Measurements from ENCODE around the gene MAP2K2. TPM values are rescaled to one million over a fixed set of nuclear protein-coding genes. Genes with fewer than 3 reads are reported as not detected.

Gene MAP2K2
- 181 and 214 TPM in 2 replicates for total RNA-seq

DNA sequence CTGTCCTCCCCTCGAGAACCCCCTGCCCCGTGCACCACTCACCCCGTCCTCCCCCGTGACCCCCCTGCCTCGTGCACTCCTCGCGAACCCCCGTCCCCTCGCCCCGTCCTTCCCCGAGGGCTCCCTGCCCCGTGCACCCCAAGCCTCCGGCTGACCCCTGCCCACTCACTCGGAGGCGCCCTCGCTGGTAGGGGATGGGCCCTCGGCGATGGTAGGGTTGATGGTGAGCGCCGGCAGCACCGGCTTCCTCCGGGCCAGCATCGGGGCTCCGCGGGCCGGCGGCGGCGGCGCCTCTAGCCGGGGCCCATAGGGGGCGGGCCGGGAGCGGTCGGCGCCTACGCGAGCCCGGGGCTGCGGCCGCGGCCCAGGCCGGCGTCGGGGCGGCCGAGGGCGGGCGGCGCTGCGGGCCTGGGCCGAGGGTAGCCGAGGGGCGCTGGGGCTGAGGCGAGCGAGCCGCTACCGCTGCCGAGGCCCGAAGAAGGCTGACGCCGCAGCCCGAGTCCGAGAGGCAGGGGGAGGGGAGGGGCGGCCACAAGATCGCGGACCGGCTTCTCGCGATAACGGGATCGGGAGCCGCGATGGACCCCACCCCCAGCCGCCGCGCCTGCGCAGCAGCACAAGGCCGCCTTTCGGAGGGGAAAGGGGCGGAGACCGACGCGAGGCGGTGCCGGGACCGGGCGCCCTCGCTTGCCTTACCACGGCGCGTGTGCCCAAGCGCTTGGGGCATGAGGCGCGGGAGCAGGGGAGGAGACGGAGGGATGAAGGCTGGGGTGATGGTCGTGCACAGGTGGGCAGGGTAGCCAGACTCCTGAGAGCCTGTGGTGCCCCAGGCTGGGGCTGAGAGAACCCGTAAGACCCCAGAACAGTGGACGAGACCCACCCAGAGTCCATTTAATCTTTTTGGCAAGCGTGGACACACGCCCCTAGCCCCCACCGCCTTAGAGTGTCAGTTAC lies at the start of gene MAP2K2:
Gene MAP2K2 (minus strand): TSS at position 508 of the 954 bp plus-strand sequence. CDS start 247 bp downstream, at position 261.

GRCh38 chr19:4066682-4067395 lies 57.1 kb downstream of the MAP2K2 start, which contains the start of gene ZBTB7A:
TSS of gene ZBTB7A (minus strand) at chr19:4066899. CDS start at chr19:4055232, 11,667 bp downstream.

Other genes with a start within 250 kb of the MAP2K2 start
- gene ATCAY, start 243.4 kb downstream of the MAP2K2 start, total RNA-seq, result 0.58 and 1.2 TPM in 2 replicates
- not detected in 2 replicates for gene NMRK2, start 191.1 kb downstream of the MAP2K2 start, total RNA-seq
- 108 and 111 TPM in 2 replicates for gene DAPK3, start 153.0 kb downstream of the MAP2K2 start, total RNA-seq
- gene EEF2, start 138.7 kb downstream of the MAP2K2 start, total RNA-seq, result 3,099 and 3,249 TPM in 2 replicates
- 24.8 and 26.5 TPM in 2 replicates for gene PIAS4, start 116.4 kb downstream of the MAP2K2 start, total RNA-seq
- 30.6 and 31.0 TPM in 2 replicates for gene ZBTB7A, start 57.2 kb downstream of the MAP2K2 start, total RNA-seq
- not detected in 2 replicates for gene CREB3L3, start 29.5 kb upstream of the MAP2K2 start, total RNA-seq
- 25.3 and 38.1 TPM in 2 replicates for gene SIRT6, start 58.4 kb upstream of the MAP2K2 start, total RNA-seq
- 0.18 and 0.58 TPM in 2 replicates for gene ANKRD24, start 58.6 kb upstream of the MAP2K2 start, total RNA-seq
- 0.35 TPM in 1 of 2 replicates, not detected in the other for gene EBI3, start 105.4 kb upstream of the MAP2K2 start, total RNA-seq
- 15.6 and 17.2 TPM in 2 replicates for gene YJU2, start 123.0 kb upstream of the MAP2K2 start, total RNA-seq
- gene SHD, start 155.1 kb upstream of the MAP2K2 start, total RNA-seq, result 0.86 TPM in 1 of 2 replicates, not detected in the other
- not detected in 2 replicates for gene TMIGD2, start 178.3 kb upstream of the MAP2K2 start, total RNA-seq
- 5.2 and 14.4 TPM in 2 replicates for gene FSD1, start 180.5 kb upstream of the MAP2K2 start, total RNA-seq
- gene STAP2, start 214.7 kb upstream of the MAP2K2 start, total RNA-seq, result 18.4 and 20.2 TPM in 2 replicates
- 2.5 and 3.5 TPM in 2 replicates for gene MPND, start 219.4 kb upstream of the MAP2K2 start, total RNA-seq

All from myometrial cell (primary cell).